HG02610 (cell line): ENCODE data around the gene IRF7.

Experiments used
- ATAC-seq: cut with Tn5 transposase; IDR thresholded peaks from one replicate; pipeline ENCODE4 v1.9.1; 2021; ENCODE audit warnings: mild to moderate bottlenecking, moderate library complexity; ENCODE audit not compliant: unreplicated experiment

IRF7 gene

DNA sequence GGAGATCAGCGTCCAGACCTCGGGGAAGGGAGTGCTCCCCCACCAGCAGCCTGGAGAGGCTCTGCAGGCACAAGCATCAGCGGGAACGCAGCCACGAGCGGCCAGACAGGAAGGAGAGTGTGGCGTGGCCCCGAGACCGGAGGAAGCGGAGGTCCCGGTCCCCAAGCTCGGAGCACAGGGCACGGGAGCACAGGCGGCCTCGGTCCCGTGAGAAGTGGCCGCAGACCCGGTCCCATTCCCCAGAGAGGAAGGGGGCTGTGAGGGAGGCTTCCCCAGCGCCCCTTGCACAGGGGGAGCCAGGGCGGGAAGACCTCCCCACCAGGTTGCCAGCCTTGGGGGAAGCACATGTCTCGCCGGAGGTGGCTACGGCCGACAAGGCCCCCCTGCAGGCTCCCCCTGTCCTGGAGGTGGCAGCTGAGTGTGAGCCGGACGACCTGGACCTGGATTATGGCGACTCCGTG is 6.9 kb downstream of the IRF7 start:
- no peak for ATAC-seq

DNA sequence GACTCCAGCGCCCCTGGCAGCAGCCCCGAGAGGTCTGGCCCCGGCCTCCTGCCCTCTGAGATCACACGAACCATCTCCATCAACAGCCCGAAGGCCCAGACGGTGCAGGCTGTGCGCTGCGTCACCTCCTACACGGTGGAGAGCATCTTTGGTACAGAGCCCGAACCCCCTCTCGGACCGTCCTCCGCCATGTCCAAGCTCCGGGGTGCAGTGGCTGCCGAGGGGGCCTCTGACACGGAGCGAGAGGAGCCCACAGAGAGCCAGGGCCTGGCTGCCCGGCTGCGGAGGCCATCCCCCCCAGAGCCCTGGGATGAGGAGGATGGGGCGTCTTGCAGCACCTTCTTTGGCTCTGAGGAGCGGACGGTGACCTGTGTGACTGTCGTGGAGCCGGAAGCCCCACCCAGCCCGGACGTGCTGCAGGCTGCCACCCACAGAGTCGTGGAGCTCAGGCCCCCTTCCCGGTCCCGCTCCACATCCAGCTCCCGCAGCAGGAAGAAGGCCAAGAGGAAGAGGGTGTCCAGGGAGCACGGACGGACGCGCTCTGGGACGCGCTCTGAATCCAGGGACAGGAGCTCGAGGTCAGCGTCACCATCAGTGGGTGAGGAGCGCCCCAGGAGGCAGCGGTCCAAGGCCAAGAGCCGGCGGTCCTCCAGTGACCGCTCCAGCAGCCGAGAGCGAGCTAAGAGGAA is 7.6 kb downstream of the IRF7 start:
- ATAC-seq = no peak

DNA sequence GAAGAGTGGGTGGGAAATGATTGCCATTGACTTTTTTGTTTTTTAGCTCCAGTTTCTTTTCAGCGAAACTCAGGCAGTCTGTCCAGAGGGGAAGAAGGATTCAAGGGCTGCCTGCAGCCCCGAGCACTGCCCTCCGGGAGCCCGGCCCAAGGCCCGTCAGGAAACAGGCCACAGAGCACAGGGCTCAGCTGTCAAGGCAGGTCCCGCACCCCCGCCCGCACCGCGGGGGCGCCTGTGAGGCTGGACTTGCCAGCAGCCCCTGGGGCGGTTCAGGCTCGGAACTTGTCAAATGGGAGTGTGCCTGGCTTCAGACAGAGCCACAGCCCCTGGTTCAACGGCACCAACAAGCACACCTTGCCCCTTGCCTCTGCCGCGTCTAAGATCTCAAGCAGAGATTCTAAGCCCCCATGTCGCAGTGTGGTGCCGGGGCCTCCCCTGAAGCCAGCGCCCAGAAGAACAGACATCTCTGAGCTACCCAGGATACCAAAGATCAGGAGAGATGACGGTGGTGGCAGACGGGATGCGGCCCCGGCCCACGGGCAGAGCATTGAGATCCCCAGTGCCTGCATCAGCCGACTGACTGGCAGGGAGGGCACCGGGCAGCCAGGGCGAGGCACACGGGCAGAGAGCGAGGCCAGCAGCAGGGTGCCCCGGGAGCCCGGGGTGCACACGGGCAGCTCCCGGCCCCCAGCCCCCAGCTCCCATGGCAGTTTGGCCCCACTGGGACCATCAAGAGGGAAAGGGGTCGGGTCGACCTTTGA is 8.6 kb downstream of the IRF7 start:
- ATAC-seq = no peak

DNA sequence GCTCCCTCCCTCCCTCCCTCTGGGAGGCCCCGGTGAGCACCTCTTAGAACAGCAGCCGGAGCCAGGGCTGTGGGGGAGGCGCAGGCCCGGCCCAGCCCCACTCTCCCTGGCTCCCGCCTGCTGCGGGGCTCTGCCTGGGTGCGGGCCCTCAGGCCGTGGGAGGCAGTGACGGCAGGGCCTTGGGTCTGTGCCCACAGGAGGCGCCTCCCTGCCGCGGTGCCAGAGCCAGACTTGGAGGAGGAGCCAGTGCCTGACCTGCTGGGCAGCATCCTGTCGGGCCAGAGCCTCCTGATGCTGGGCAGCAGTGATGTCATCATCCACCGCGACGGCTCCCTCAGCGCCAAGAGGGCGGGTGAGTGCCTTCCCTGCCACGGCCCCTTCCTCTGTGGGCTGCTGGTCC is 9.5 kb downstream of the IRF7 start:
- no peak for ATAC-seq

DNA sequence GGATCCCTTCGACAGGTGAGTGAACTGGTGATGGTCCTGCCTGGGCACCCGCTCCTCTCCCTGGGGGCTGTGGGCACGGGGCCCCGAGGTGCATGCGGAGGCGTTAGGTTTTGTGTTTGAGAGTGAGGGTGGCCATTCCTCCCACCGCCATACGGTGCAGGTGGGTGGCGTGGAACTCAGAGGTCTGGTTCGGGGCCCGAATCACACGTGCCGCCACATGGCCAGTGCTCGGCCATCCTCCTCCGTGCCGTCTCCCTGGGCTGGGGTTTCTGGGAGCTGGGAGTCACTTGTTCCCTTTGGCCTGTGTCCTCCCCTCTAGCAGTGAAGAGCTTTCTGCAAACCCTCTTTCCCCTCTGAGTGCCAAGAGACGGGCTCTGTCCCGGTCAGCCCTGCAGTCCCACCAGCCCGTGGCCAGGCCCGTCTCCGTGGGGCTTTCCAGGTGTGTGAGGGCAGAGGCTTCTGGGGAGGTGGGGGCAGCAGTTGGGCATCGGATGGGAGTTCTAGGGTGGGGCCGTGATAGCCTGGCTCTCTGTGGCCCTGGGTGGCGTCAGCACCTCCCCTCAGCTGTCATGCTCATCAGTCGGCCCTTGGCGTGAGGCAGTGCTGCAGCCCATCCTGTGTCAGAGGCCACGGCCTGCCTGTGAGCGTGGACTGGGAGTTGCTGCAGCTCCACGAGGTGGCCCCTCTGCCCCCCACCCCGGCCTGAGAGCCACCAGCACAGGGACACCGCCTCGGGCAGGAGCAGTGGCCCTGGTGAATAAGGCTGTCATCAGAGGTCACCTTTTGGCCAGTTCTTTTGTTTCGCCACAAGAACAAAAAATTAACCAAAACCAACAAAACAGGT is 10.2 kb downstream of the IRF7 start:
- ATAC-seq = no peak

- ATAC-seq = no peak
Observed at GRCh38 chr11:603154-603553, 12.6 kb downstream of the IRF7 start.

- ATAC-seq = no peak
Observed at GRCh38 chr11:601573-602245, 14.0 kb downstream of the IRF7 start.

- ATAC-seq = no peak
Observed at GRCh38 chr11:598005-598680, 17.6 kb downstream of the IRF7 start.

- ATAC-seq = no peak
Observed at GRCh38 chr11:597166-597725, 18.5 kb downstream of the IRF7 start.

DNA sequence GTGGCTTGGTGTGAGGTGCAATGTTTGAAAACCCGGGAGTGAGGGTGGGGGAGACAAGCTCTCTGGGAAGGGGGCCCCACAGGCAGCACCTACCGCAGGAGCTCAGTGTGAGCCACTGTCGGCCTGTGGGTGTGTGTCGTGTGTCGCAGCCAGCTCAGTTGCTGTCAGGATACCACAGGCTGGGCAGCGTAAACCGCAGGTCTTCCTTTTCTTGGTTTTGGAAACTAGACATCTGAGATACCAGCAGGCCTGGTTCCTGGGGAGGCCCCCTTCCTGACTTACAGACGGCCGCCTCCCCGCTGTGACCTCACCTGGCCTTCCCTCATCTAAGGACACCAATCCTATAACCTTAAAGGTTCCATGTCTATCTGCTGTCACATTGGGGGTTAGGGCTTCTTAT is 19.4 kb downstream of the IRF7 start:
- ATAC-seq = no peak

DNA sequence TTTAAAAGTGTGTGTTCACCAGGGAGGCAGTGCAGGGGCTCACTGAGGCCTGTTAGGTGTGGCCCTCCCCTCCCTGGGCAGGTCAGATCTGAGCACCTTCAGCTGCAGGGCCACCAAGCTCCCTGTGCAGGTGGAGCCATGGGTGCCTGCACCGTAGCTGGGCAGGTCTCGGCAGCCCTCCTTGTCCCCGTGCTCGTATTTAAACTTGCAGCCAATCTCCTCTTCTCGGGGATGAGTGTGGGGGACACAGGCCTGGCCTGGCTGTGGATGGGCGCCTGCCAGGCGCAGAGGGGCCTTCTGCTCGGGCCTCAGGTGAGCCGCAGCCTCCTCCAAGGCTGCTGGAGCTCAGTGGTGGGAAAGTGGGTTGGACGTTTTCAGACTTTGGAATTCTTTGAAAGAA is 20.4 kb downstream of the IRF7 start:
- no peak for ATAC-seq

DNA sequence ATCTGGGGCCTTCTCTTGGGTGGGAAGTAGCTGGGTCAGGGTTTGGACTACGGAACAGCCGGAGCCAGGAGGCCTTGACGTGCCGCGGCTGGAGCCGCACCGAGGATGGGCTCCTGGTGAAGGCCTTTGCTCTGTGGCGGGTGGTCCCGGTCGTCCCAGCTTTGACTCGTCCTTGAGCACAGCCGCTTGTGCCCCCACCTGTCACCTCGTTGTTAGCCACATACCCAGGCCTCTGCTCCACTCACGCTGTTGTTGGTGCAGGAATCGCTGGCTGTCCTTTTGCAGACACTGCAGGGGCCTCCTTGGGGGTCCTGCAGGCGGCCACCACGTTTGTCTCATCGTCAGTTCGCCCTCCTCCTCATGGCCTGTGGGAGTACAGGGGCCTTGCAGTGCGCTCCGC is 22.4 kb downstream of the IRF7 start:
- ATAC-seq = no peak

- no peak for ATAC-seq
Observed at GRCh38 chr11:592918-593317, 22.8 kb downstream of the IRF7 start.

GRCh38 chr11:592501-592900 is 23.2 kb downstream of the IRF7 start:
- ATAC-seq = no peak

- ATAC-seq = no peak
Observed at GRCh38 chr11:590997-591396, 24.8 kb downstream of the IRF7 start.

DNA sequence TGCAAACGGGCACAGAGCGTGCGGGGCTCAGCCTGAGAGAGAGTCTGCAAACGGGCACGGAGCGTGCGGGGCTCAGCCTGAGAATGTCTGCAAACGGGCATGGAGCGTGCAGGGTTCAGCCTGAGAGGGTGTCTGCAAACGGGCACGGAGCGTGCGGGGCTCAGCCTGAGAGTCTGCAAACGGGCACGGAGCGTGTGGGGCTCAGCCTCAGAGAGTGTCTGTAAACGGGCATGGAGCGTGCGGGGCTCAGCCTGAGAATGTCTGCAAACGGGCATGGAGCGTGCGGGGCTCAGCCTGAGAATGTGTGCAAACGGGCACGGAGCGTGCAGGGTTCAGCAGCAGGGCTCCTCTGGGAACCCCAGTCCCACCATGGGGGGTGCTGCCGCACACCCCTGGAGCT is 26.0 kb downstream of the IRF7 start:
- ATAC-seq = no peak

DNA sequence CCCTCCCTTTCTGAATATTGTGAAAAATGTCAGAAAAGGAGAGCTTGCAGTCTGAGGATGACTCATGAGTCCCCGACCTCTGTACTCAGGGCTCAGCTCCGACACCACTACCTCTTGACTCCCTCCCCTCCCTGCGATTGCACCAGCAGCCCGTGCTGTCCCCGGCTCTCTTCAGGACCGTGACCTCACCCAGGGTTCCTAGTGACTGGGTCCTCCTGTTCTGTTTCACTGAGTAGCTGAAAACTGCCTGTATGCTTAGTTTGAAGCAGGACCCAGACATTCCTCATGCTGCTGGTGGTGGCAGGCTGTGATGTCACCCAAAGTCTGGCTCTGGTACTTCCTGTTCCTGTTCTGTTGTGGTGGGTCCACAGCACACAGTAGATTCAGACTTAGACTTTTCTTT is 27.8 kb downstream of the IRF7 start:
- ATAC-seq = no peak

GRCh38 chr11:587546-587945 is 28.2 kb downstream of the IRF7 start:
- no peak for ATAC-seq

DNA sequence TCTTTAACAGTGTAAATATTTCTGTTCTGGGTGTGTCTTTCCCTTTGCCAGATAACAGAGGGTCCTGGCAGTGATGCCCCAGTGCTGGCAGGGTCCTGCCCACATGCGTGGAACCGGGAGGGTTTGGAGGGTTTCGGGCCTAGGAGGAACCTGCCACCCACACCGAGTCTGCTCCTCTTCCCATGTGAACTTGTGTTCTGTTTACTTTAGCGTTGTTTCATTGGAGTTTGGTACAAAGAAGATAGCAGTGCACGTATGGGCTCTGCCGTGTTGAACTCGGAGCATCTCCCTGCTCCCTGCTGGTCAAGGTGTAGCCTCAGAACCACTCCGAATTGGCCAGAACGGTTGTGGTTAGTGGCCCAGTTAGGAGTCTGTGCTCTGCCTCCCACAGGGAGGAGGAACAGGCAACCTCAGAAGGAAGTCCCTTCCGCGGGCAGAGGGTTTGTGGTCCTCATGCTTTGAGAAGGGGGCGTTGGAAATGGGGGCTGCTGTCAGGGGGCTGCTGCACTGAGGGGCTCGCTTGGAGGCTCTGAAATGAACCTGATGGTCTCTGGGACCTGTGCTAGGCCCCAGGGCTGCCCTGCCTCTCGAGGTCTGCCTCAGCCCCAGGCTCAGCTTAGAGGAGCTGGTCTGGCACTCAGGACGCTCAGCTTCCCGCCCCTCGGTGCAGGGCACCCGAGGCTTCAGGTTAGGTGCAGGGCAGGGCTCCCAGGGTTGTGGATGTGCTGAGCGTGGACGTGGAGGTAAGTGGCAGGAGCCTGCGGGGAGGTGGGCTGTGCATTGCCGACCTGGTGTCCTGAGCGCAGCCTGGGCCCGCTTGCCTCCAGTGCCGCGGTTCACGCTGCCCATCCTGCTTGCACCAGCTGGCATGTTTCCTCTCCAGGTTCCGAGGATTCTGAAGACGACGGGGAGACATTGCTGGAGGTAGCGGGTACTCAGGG is 29.1 kb downstream of the IRF7 start:
- ATAC-seq = no peak
